GM18505 (cell line): ENCODE results near the gene NKAIN1.
"Not testable (repeated sequence)": the region's sequence is repeated elsewhere in the genome, so short reads cannot be mapped to it uniquely, and the experiment has no call there.

Experiments used
- ATAC-seq: cut with Tn5 transposase; IDR thresholded peaks from one replicate; pipeline ENCODE4 v1.9.1; 2021; ENCODE audit not compliant: unreplicated experiment
- POLR2A ChIP-seq: IDR thresholded peaks from 4 replicates; pipeline ENCODE4 v1.6.1; 2011; ENCODE audit warnings: borderline replicate concordance; ENCODE audit not compliant: insufficient read depth, insufficient read length; ENCODE audit errors: extremely low read depth

The NKAIN1 gene

DNA sequence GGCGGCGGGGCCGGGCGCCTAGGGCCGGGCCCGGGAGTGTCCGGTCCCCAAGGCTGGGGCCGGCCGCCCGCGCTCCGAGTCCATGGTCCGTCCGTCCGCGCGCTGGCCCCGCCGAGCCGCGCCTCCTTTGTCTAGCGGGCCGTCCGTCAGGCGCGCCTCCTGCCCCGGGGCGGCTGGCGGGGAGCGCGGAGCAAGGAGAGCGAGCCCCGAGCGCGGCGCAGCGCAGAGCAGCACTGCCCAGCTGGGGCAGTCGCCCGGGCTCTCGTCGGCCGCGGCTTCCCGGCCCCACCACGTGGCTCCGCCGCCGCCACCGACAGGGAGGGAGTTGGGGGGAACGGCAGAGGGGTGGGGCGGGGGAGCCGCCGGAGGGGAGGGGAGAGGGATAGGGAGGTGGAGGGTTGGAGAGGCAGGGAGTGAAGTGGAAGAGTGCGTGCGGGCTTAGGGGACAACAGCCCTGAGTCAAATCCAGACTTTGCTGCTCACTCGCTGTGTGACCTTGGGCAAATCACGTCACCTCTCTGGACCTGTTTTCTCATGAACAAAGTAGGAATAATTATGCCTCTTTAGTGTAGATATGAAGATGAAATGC is at the start of gene NKAIN1:
NKAIN1 (minus strand) TSS at position 235 of the 589 bp plus-strand sequence. CDS start 340 bp downstream, outside the sequence.
- TF ChIP-seq POLR2A = no peak
- no peak for ATAC-seq

DNA sequence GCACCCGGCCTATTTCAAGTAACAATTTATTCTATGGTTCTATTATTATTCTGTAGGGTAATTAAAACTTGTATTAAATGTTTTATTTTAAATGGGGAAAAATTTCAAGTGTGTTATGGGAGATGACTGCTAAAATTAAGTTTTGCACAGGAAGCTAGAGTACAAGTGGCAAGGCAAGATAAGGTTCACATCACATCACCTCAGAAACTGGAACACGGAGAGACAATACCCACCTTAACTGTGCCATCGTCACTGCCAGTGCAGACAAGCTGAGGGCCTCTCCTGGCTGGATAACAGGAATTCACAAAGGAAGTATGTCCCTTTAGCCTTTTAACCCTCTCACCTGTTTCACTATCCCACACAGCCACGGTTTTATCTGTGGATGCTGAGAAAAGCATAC is 49.3 kb upstream of the NKAIN1 start:
- no peak for TF ChIP-seq POLR2A
- no peak for ATAC-seq

DNA sequence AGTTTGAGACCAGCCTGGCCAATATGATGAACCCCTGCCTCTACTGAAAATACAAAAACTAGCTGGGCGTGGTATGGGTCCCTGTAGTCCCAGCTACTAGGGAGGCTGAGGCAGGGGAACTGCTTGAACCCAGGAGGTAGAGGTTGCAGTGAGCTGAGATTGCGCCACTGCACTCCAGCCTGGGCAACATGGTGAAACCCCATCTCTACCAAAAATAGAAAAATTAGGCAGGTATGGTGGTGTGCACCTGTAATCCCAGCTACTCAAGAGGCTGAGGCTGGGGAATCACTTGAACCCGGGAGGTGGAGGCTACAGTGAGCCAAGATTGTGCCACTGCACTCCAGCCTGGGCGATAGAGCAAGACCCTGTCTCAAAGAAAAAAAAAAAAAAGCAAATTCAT is 48.1 kb upstream of the NKAIN1 start:
- not testable (repeated sequence) for ATAC-seq

DNA sequence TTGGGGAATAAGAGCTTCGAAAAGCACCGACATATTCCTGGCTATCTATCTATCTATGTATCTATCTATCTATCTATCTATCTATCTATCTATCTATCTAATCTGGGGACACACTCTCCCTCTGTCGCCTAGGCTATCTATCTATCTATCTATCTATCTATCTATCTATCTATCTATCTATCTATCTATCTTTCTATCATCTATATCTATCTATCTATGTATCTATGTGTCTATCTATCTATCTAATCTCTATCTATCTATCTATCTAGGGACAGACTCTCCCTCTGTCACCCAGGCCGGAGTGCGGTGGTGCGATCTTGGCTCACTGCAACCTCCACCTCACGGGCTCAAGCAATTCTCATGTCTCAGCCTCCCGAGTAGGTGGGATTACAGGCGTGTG is 42.7 kb upstream of the NKAIN1 start:
- not testable (repeated sequence) for ATAC-seq

DNA sequence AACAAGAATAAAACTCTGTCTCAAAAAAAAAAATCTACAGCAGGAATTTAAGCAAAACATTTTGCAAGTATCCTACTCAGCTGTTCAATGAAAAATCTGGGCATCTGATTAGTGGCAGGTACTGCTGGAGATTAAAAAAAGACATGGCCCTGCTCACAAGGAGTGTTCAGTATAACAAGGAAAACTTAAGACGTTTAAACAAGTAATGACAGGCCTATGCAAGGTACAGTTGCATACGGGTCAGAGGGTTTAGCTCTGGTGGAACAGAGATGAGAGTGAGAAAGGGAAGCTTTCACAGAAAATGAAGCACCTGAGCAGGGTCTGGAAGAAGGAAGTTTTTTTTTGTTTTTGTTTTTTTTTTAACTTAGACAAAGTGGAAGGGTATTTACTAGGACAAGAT is 33.9 kb upstream of the NKAIN1 start:
- ATAC-seq = no peak

DNA sequence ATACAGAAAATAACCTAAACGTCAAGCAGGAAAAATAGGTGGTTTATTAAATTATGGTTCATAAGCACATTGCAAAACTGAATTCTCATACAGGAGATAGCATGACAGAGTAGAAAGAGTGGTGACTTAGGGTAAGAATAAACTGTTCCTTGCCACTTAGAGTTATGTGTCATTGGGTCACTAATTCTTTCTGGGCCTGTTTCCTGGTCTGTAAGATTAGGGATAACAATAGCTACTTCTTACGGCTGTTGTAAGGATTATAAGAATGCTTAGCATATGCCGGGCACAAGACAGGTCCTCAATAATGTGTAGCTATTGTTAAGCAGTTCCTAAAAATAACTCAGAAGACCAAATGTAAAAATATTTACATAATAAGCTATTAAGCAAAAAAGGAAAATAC is 32.7 kb upstream of the NKAIN1 start:
- ATAC-seq = no peak
- TF ChIP-seq POLR2A = no peak

More for the DNA sequence above, 33.9 kb upstream of the NKAIN1 start:
- TF ChIP-seq POLR2A = no peak

DNA sequence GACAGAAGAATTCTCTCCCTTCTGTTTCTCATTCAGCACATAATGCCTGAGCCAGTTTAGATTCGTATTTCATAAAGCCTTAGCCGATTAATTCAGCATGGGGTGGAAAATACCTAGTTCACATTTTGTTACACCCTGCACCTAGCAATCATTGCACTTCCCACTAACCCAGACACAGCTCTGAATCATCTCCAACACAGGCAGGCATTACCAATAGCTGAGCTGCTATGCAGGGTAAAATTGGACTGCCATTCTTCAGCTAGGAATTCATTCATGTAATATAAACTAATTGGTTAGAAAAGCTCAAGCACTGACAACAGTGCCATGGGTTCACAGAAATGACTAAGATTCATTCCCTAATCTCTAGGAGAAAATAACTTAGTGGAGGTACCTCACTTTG is 26.9 kb upstream of the NKAIN1 start:
- TF ChIP-seq POLR2A = no peak
- ATAC-seq = no peak

DNA sequence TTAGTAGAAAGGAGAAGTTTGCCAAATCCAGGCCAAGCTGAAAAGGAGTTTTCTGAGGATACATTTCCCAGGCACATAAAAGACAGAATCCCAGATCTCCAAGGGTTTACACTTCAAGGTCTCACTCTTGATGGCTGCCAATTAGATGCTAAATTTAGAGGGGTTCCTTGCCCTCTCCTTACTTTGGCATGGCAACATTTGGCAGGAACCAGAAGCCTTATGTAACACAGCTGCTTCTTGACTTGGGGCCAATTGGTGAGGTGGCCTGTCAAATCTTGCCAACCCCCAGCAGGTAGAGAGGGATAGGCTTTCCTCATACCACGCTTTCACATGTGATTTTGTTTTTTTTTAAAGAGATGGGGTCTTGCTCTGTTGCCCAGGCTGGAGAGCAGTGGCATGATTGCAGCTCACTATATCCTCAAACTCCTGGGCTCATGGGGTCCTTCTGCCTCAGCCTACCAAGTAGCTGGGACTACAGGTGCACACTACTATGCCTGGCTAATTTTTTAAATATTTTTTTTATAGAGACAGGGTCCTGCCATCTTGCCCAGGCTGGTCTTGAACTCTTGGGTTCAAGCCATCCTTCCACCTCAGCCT is 25.2 kb upstream of the NKAIN1 start:
- TF ChIP-seq POLR2A = no peak
- no peak for ATAC-seq

DNA sequence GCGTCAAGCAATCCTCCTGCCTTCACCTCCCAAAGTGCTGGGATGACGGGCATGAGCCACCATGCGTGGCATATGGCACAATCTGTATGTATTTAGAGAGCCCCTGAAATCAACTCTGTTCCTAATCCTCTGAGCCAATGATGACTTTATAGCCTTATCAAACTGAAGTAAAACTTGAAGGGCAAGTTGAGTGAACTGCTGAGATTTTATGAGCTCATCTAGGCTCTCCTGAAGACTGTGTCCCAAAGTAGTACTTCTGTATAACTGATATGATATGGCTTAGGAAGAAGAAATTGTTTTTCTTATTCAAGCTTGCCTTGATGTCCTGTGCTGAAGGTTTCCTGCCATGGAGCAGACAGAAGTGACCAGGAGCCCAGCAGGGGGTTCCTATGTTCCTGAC is 23.7 kb upstream of the NKAIN1 start:
- ATAC-seq = no peak
- no peak for TF ChIP-seq POLR2A

DNA sequence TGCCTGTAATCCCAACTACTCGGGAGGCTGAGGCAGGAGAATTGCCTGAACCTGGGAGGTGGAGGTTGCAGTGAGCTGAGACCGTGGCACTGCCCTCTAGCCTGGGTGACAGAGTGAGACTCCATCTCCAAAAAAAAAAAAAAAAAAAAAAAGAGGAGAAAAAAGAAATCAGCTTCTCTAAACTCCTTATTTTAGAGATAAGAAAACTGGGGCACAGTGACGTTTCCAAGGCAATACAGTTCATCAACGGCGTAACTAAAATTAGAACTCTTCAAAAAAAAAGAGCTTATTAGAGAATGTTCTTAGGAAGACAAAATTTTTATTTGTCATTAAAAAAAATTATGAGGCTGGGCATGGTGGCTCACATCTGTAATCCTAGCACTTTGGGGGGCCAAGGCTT is 22.7 kb upstream of the NKAIN1 start:
- not testable (repeated sequence) for ATAC-seq

DNA sequence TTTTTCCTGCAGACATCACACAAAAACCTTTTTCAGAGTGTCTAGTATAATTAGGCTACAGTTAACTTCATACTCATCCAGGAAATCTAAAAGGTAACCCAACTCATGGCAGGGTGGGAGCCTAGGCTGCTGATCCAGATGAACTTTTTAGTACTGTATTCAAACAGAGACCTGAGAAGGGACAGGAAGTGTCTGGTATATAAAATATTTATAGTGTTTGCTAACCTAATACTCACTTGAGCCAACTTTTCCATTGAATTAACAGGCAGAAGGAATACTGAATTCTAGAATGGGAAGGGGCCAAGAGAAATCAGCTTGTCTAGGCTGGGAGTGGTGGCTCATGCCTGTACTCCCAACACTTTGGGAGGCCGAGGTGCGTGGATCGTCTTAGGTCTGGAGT is 22.2 kb upstream of the NKAIN1 start:
- ATAC-seq = no peak
- no peak for TF ChIP-seq POLR2A

DNA sequence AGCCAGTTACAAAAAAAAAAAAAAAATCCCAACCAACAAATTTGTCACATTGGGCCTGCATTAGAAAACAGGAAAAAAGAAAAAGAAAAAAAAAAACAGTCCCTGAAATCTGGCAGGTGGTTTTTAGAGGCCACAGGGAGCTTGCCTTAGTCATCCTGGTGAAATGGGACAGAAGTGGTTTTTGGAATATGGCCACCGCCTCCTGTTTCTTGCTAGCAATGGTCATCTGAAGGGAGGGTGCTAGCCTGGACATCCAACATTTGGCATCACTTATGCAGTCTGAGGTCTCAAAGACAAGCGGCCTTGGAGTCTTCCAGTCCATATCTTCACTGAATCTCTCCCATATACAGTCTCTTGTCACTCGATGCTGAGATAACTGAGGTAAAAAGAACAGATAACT is 20.1 kb upstream of the NKAIN1 start:
- TF ChIP-seq POLR2A = no peak

DNA sequence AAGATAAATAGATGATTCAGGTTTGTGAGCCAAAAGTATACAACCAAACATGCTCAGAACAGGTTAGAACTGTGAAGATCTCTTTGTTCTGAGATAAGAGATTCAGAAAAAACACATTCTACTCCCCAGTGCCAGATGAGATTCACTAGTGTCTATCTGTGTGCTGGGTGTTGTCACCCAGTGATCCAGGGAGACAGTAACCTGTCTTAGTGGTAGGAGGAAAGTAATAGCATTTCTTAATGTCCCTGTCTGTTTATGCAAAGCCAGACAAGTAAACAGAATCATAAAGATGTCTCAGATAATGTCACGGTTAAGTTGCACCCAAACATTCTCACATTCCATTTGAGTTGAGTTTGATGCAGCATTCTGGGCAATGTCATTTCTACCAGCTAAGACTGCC is 18.9 kb upstream of the NKAIN1 start:
- ATAC-seq = no peak
- TF ChIP-seq POLR2A = no peak

More for the DNA sequence above, 20.1 kb upstream of the NKAIN1 start:
- ATAC-seq = no peak

DNA sequence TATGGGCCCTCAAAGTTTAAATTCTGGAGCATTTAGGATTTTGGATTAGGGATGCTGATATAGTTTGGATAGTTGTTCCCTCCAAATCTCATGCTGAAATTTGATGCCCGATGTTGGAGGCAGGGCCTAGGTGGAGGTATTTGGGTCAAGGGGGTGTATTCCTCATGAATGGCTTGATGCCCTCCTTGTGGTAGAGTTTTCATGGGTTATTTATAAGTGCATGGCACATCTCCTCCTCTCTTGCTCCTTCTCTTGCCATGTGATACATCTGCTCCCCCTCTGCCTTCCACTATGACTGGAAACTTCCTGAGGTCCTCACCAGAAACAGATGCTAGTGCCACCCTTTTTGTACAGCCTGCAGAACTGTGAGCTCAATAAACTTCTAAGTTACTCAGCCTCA is 17.5 kb upstream of the NKAIN1 start:
- TF ChIP-seq POLR2A = no peak

DNA sequence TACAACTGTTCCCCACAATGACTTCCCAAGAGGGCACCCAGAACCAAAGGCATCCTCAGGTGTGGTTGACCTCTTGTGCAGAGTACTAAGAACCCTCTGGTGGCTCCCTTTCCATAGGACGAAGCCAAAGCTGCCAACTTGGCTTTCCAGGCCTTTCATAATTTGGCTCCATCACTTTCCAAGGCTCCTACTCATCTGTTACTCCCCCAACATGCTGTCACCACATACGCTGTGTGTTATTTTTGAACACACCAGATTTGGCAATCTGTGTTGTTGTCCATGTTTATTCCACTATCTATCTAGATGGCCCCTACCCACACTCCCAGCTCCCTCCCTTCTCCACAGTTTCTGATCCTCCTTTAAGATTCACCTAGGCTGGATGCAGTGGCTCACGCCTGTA is 10.2 kb upstream of the NKAIN1 start:
- ATAC-seq = no peak
- no peak for TF ChIP-seq POLR2A

More for the DNA sequence above, 17.5 kb upstream of the NKAIN1 start:
- no peak for ATAC-seq

DNA sequence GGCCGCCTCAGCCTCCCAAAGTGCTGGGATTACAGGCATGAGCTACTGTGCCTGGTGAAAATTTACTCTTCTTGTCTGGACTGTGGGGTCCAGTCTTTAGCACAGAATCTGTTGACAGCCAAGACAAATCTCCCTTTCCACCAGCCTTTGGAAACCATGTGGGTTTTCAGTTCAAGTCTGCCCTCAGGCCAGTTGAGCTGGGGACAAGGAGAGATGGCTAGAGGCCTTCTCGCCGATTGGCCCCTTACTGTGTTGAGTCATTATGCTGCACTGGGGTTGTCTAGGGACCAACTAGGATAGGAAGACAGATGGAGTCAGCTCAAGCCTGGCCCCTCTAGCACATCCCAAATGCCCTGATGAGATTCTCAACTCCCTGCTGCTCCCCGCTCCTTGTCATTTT is 8.6 kb upstream of the NKAIN1 start:
- no peak for TF ChIP-seq POLR2A

DNA sequence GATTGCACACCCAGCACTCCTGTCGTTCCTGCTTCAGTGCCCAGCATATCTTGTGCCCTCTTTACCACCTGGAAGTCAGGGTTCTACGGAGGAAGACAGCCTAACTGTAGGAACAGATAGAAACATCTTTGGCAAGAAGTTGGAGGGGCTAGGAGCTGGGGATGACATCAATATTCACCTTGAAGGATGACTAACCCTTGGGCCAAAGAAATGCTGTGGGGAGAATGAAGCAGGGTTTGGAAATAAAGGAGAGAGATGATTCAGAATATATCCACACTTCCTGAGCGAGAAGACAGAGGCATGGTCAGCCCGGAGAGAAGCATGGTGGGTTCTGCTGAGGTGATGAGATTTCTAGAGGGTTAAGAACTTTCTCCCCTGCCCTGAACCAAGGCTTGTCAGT is 4.6 kb upstream of the NKAIN1 start:
- no peak for ATAC-seq
- TF ChIP-seq POLR2A = no peak

More for the DNA sequence above, 8.6 kb upstream of the NKAIN1 start:
- ATAC-seq = no peak
